OCI-LY3 (cell line): Measurements from ENCODE around the gene ZPBP2.
"Not testable (repeated sequence)": the region's sequence is repeated elsewhere in the genome, so short reads cannot be mapped to it uniquely, and the experiment has no call there.

Experiments
- H2AFZ ChIP-seq: fragments of 200-600, 300-600 bp; shearing (Covaris generic); 2 replicates; pipeline ENCODE4 v1.6.0; 2014; ENCODE audit warnings: antibody characterized with exemption, low read depth, low read length
- H3K27ac ChIP-seq: fragments of 200-600, 300-600 bp; sonication (generic); 2 replicates; pipeline ENCODE4 v1.5.1; 2014; ENCODE audit warnings: mild to moderate bottlenecking, low read length, moderate library complexity, mixed read lengths
- H3K27me3 ChIP-seq: fragments of 200-600, 300-600 bp; sonication (generic); 2 replicates; pipeline ENCODE4 v1.6.1; 2014; ENCODE audit warnings: low read depth, low read length, mixed read lengths
- H3K36me3 ChIP-seq: fragments of 200-600, 300-600 bp; sonication (generic); replicated peaks from 2 replicates; pipeline ENCODE3; 2014; ENCODE audit warnings: low read depth, low read length, mixed read lengths
- H3K4me1 ChIP-seq: fragments of 300-600, 200-600 bp; sonication (generic); 2 replicates; pipeline ENCODE4 v1.6.1; 2014; ENCODE audit warnings: low read length, mixed read lengths
- H3K4me2 ChIP-seq: fragments of 200-600, 300-600 bp; sonication (generic); 2 replicates; pipeline ENCODE4 v1.6.1; 2014; ENCODE audit warnings: low read length, mixed read lengths
- H3K4me3 ChIP-seq: fragments of 300-600, 200-600 bp; sonication (generic); 2 replicates; pipeline ENCODE4 v1.5.1; 2014; ENCODE audit warnings: antibody characterized with exemption, mild to moderate bottlenecking, low read length, moderate library complexity
- H3K79me2 ChIP-seq: fragments of 300-600, 200-600 bp; shearing (Covaris generic); 2 replicates; pipeline ENCODE4 v1.6.1; 2014; ENCODE audit warnings: mild to moderate bottlenecking, low read length, mixed read lengths
- H3K9ac ChIP-seq: fragments of 300-600, 200-600 bp; shearing (Covaris generic); 2 replicates; pipeline ENCODE4 v1.6.0; 2014; ENCODE audit warnings: mild to moderate bottlenecking, low read length, moderate library complexity
- H3K9me3 ChIP-seq: fragments of 200-600, 300-600 bp; shearing (Covaris generic); 2 replicates; pipeline ENCODE4 v1.6.1; 2014; ENCODE audit warnings: low read length, mixed read lengths; ENCODE audit not compliant: insufficient read depth
- H4K20me1 ChIP-seq: fragments of 200-600, 300-600 bp; sonication (generic); 2 replicates; pipeline ENCODE4 v1.6.1; 2016; ENCODE audit warnings: low read length, mixed read lengths; ENCODE audit not compliant: insufficient read depth
- CTCF ChIP-seq: fragments of 200-600, 300-600 bp; sonication (generic); IDR thresholded peaks from 2 replicates; pipeline ENCODE4 v1.5.1; 2014; ENCODE audit warnings: antibody characterized with exemption, low read length, low read depth
- EZH2phosphoT487 ChIP-seq: fragments of 200-600 bp; shearing (Covaris generic); IDR thresholded peaks from 2 replicates; pipeline ENCODE4 v1.6.1; 2018; ENCODE audit warnings: antibody characterized with exemption, mixed run types, low read depth

ZPBP2 gene

GRCh38 chr17:39871801-39872200 lies 3.8 kb downstream of the ZPBP2 start:
- H2AFZ ChIP-seq = no peak overlapping the region
- H3K36me3 ChIP-seq = no peaks in the 10 kb centered on the region
- H3K27me3 ChIP-seq = no peaks in the 10 kb centered on the region
- H3K9ac ChIP-seq = no peak overlapping the region
- H3K4me3 ChIP-seq = no peak overlapping the region
- H3K27ac ChIP-seq = no peak overlapping the region
- no peaks in the 10 kb centered on the region for H3K9me3 ChIP-seq
- no peak for TF ChIP-seq CTCF
- no peak for TF ChIP-seq EZH2phosphoT487
- H4K20me1 ChIP-seq = no peaks in the 10 kb centered on the region
- peaks cover 44% of the 10 kb centered on the region for H3K4me1 ChIP-seq
- peak overlapping the region; percentile 6; the same call in 1 of the 2 replicates for H3K4me2 ChIP-seq
- H3K79me2 ChIP-seq = no peaks in the 10 kb centered on the region

GRCh38 chr17:39872751-39873150 lies 4.7 kb downstream of the ZPBP2 start:
- H3K4me1 ChIP-seq = peaks cover 35% of the 10 kb centered on the region
- H3K27ac ChIP-seq = no peak overlapping the region
- no peaks in the 10 kb centered on the region for H3K36me3 ChIP-seq
- TF ChIP-seq EZH2phosphoT487 (no peak), CTCF (no peak)
- no peak overlapping the region for H3K9ac ChIP-seq
- H2AFZ ChIP-seq = no peak overlapping the region
- no peaks in the 10 kb centered on the region for H3K9me3 ChIP-seq
- no peaks in the 10 kb centered on the region for H3K27me3 ChIP-seq
- H3K4me3 ChIP-seq = no peak overlapping the region
- H3K4me2 ChIP-seq = no peak overlapping the region
- H4K20me1 ChIP-seq = no peaks in the 10 kb centered on the region
- H3K79me2 ChIP-seq = no peaks in the 10 kb centered on the region

- H3K9ac ChIP-seq, H3K79me2 ChIP-seq, H3K4me2 ChIP-seq, H3K27me3 ChIP-seq, H3K4me3 ChIP-seq, H4K20me1 ChIP-seq, H3K36me3 ChIP-seq, H3K27ac ChIP-seq, H3K9me3 ChIP-seq, H3K4me1 ChIP-seq, H2AFZ ChIP-seq: not testable (repeated sequence)
Observed at GRCh38 chr17:39886102-39886501, 18.1 kb downstream of the ZPBP2 start.

- no peak overlapping the region for H3K9ac ChIP-seq
- H3K27me3 ChIP-seq = peaks cover 8% of the 10 kb centered on the region; the same call in 1 of the 2 replicates
- H2AFZ ChIP-seq = no peak overlapping the region
- no peak overlapping the region for H3K4me2 ChIP-seq
- H3K36me3 ChIP-seq = no peaks in the 10 kb centered on the region
- no peaks in the 10 kb centered on the region for H3K4me1 ChIP-seq
- no peak for TF ChIP-seq CTCF
- no peaks in the 10 kb centered on the region for H3K79me2 ChIP-seq
- H3K4me3 ChIP-seq = no peak overlapping the region
- no peaks in the 10 kb centered on the region for H4K20me1 ChIP-seq
- no peak overlapping the region for H3K27ac ChIP-seq
- no peaks in the 10 kb centered on the region for H3K9me3 ChIP-seq
Observed at GRCh38 chr17:39887078-39887477, 19.1 kb downstream of the ZPBP2 start.

GRCh38 chr17:39889200-39889599 lies 21.2 kb downstream of the ZPBP2 start:
- no peaks in the 10 kb centered on the region for H3K79me2 ChIP-seq
- no peak overlapping the region for H3K27ac ChIP-seq
- no peak overlapping the region for H2AFZ ChIP-seq
- no peak overlapping the region for H3K9ac ChIP-seq
- TF ChIP-seq CTCF (no peak), EZH2phosphoT487 (no peak)
- no peak overlapping the region for H3K4me3 ChIP-seq
- no peaks in the 10 kb centered on the region for H3K4me1 ChIP-seq
- H3K9me3 ChIP-seq = no peaks in the 10 kb centered on the region
- H3K36me3 ChIP-seq = no peaks in the 10 kb centered on the region
- no peak overlapping the region for H3K4me2 ChIP-seq
- H3K27me3 ChIP-seq = peaks cover 14% of the 10 kb centered on the region
- no peaks in the 10 kb centered on the region for H4K20me1 ChIP-seq
